GM21528 (cell line): ENCODE measurements around the gene SLC23A3.

Source experiments
- ATAC-seq: cut with Tn5 transposase; IDR thresholded peaks from one replicate; pipeline ENCODE4 v1.9.1; 2021; ENCODE audit warnings: mild to moderate bottlenecking, moderate library complexity; ENCODE audit not compliant: unreplicated experiment, low FRiP score

The SLC23A3 gene

GRCh38 chr2:219157396-219157795 lies 12.4 kb downstream of the SLC23A3 start:
- ATAC-seq: no peak

GRCh38 chr2:219155054-219155644 lies 14.7 kb downstream of the SLC23A3 start:
- ATAC-seq: no peak

- no peak for ATAC-seq
Measured at GRCh38 chr2:219149667-219150066, 20.2 kb downstream of the SLC23A3 start.

GRCh38 chr2:219142329-219142728 lies 27.5 kb downstream of the SLC23A3 start:
- ATAC-seq: no peak

GRCh38 chr2:219140722-219141121 lies 29.1 kb downstream of the SLC23A3 start:
- no peak for ATAC-seq

GRCh38 chr2:219133976-219134375 lies 35.9 kb downstream of the SLC23A3 start:
- ATAC-seq: no peak

- ATAC-seq: no peak
Measured at GRCh38 chr2:219131744-219132143, 38.1 kb downstream of the SLC23A3 start.

- ATAC-seq: no peak
Measured at GRCh38 chr2:219131327-219131726, 38.5 kb downstream of the SLC23A3 start.

- no peak for ATAC-seq
Measured at GRCh38 chr2:219129589-219129988, 40.2 kb downstream of the SLC23A3 start.

GRCh38 chr2:219128396-219128795 lies 41.4 kb downstream of the SLC23A3 start:
- no peak for ATAC-seq

GRCh38 chr2:219127037-219127635 lies 42.7 kb downstream of the SLC23A3 start:
- no peak for ATAC-seq

- no peak for ATAC-seq
Measured at GRCh38 chr2:219126555-219126954, 43.3 kb downstream of the SLC23A3 start.

GRCh38 chr2:219125886-219126270 lies 44.0 kb downstream of the SLC23A3 start:
- no peak for ATAC-seq

GRCh38 chr2:219125225-219125885 lies 44.5 kb downstream of the SLC23A3 start:
- ATAC-seq: no peak

- no peak for ATAC-seq
Measured at GRCh38 chr2:219124381-219125110, 45.3 kb downstream of the SLC23A3 start.

GRCh38 chr2:219123356-219124135 lies 46.3 kb downstream of the SLC23A3 start:
- ATAC-seq: no peak

- ATAC-seq: no peak
Measured at GRCh38 chr2:219122202-219122980, 47.4 kb downstream of the SLC23A3 start.

- no peak for ATAC-seq
Measured at GRCh38 chr2:219120082-219120481, 49.7 kb downstream of the SLC23A3 start.

GRCh38 chr2:219119422-219120043 lies 50.3 kb downstream of the SLC23A3 start:
- ATAC-seq: no peak
